Muscle layer of colon (tissue), 2 donors: Measurements from ENCODE around the gene VANGL1.

Experiments used
- H3K27ac ChIP-seq: one replicate; pipeline ENCODE4 v1.7.0; 2013; ENCODE audit warnings: low read depth, mild to moderate bottlenecking, low read length, moderate library complexity
- H3K27me3 ChIP-seq, 2 donors: one replicate each; pipeline ENCODE4 v1.7.0; 2013; ENCODE audit warnings: low read length in 2 of 2, mild to moderate bottlenecking in 2 of 2; ENCODE audit not compliant: insufficient read depth in 2 of 2, control insufficient read depth in 1 of 2
- H3K36me3 ChIP-seq: one replicate; pipeline ENCODE4 v1.7.0; 2013; ENCODE audit warnings: mild to moderate bottlenecking, low read length; ENCODE audit not compliant: insufficient read depth
- H3K4me1 ChIP-seq: one replicate; pipeline ENCODE4 v1.7.0; 2013; ENCODE audit warnings: mild to moderate bottlenecking, low read length; ENCODE audit not compliant: insufficient read depth
- H3K4me3 ChIP-seq, 2 donors: one replicate each; pipeline ENCODE4 v1.7.0; 2013; ENCODE audit warnings: low read length in 2 of 2, low read depth in 1 of 2, mild to moderate bottlenecking in 1 of 2, moderate library complexity in 1 of 2
- H3K9ac ChIP-seq: one replicate; pipeline ENCODE4 v1.7.0; 2013; ENCODE audit warnings: low read length
- H3K9me3 ChIP-seq: one replicate; pipeline ENCODE4 v1.7.0; 2013; ENCODE audit warnings: mild to moderate bottlenecking, low read length
- donor health status: abdominal sarcoma.
- donor health status: Adenocarcinoma of cecum.

The VANGL1 gene

GRCh38 chr1:115685029-115685705 lies 43.4 kb downstream of the VANGL1 start:
- peaks cover 37% of the 10 kb centered on the region for H3K36me3 ChIP-seq

GRCh38 chr1:115687744-115688143 lies 46.0 kb downstream of the VANGL1 start:
- Histone ChIP-seq H3K9ac (no peak overlapping the region), H3K9me3 (no peaks in the 10 kb centered on the region), H3K27ac (no peak overlapping the region), H3K4me1 (no peaks in the 10 kb centered on the region), H3K4me3 (no peak overlapping the region), H3K27me3 (no peaks in the 10 kb centered on the region), H3K36me3 (peaks cover 50% of the 10 kb centered on the region)

More at GRCh38 chr1:115685029-115685705, 43.4 kb downstream of the VANGL1 start:
- no peaks in the 10 kb centered on the region for H3K9me3 ChIP-seq
- peaks cover 8% of the 10 kb centered on the region for H3K4me1 ChIP-seq
- no peak overlapping the region for H3K4me3 ChIP-seq
- no peak overlapping the region for H3K27ac ChIP-seq
- no peaks in the 10 kb centered on the region for H3K27me3 ChIP-seq
- H3K9ac ChIP-seq = no peak overlapping the region

- H3K36me3 ChIP-seq = peaks cover 23% of the 10 kb centered on the region
- H3K9me3 ChIP-seq = no peaks in the 10 kb centered on the region
- H3K4me3 ChIP-seq = no peak overlapping the region
- no peaks in the 10 kb centered on the region for H3K27me3 ChIP-seq
- no peak overlapping the region for H3K27ac ChIP-seq
- no peak overlapping the region for H3K9ac ChIP-seq
- no peaks in the 10 kb centered on the region for H3K4me1 ChIP-seq
Measured at GRCh38 chr1:115690972-115691371, 49.2 kb downstream of the VANGL1 start.

GRCh38 chr1:115692224-115692623 lies 50.5 kb downstream of the VANGL1 start:
- Histone ChIP-seq H3K9ac (no peak overlapping the region), H3K27me3 (no peaks in the 10 kb centered on the region), H3K4me1 (no peaks in the 10 kb centered on the region), H3K4me3 (no peak overlapping the region), H3K36me3 (peaks cover 23% of the 10 kb centered on the region), H3K27ac (no peak overlapping the region), H3K9me3 (no peaks in the 10 kb centered on the region)

GRCh38 chr1:115694805-115695204 lies 53.0 kb downstream of the VANGL1 start:
- Histone ChIP-seq H3K4me3 (no peak overlapping the region), H3K27ac (no peak overlapping the region), H3K9ac (no peak overlapping the region), H3K4me1 (no peaks in the 10 kb centered on the region), H3K9me3 (no peaks in the 10 kb centered on the region), H3K36me3 (peaks cover 23% of the 10 kb centered on the region), H3K27me3 (no peaks in the 10 kb centered on the region)

GRCh38 chr1:115697619-115698018 lies 55.8 kb downstream of the VANGL1 start:
- Histone ChIP-seq H3K27me3 (no peaks in the 10 kb centered on the region), H3K27ac (no peak overlapping the region), H3K36me3 (peaks cover 9% of the 10 kb centered on the region), H3K4me3 (no peak overlapping the region), H3K9me3 (no peaks in the 10 kb centered on the region), H3K9ac (no peak overlapping the region), H3K4me1 (no peaks in the 10 kb centered on the region)

- no peaks in the 10 kb centered on the region for H3K27me3 ChIP-seq
- H3K27ac ChIP-seq = no peak overlapping the region
- H3K4me3 ChIP-seq = no peak overlapping the region
- H3K36me3 ChIP-seq = peaks cover 8% of the 10 kb centered on the region
- no peak overlapping the region for H3K9ac ChIP-seq
- H3K9me3 ChIP-seq = no peaks in the 10 kb centered on the region
- peaks cover 7% of the 10 kb centered on the region for H3K4me1 ChIP-seq
Measured at GRCh38 chr1:115701090-115701489, 59.3 kb downstream of the VANGL1 start.

GRCh38 chr1:115702959-115703358 lies 61.2 kb downstream of the VANGL1 start:
- Histone ChIP-seq H3K27ac (no peak overlapping the region), H3K27me3 (no peaks in the 10 kb centered on the region), H3K36me3 (peaks cover 8% of the 10 kb centered on the region), H3K4me1 (peaks cover 7% of the 10 kb centered on the region), H3K9me3 (no peaks in the 10 kb centered on the region), H3K4me3 (no peak overlapping the region), H3K9ac (no peak overlapping the region)

- H3K9me3 ChIP-seq = no peaks in the 10 kb centered on the region
- H3K36me3 ChIP-seq = peaks cover 8% of the 10 kb centered on the region
- no peak overlapping the region for H3K4me3 ChIP-seq
- peaks cover 7% of the 10 kb centered on the region for H3K4me1 ChIP-seq
- no peaks in the 10 kb centered on the region for H3K27me3 ChIP-seq
- H3K9ac ChIP-seq = no peak overlapping the region
- H3K27ac ChIP-seq = no peak overlapping the region
Measured at GRCh38 chr1:115705085-115705951, 63.5 kb downstream of the VANGL1 start.

GRCh38 chr1:115705963-115706362 lies 64.2 kb downstream of the VANGL1 start:
- H3K27me3 ChIP-seq = no peaks in the 10 kb centered on the region
- no peak overlapping the region for H3K4me3 ChIP-seq
- H3K4me1 ChIP-seq = peaks cover 7% of the 10 kb centered on the region
- no peaks in the 10 kb centered on the region for H3K9me3 ChIP-seq
- H3K27ac ChIP-seq = no peak overlapping the region
- H3K36me3 ChIP-seq = peaks cover 6% of the 10 kb centered on the region
- H3K9ac ChIP-seq = no peak overlapping the region

GRCh38 chr1:115706587-115707425 lies 65.0 kb downstream of the VANGL1 start:
- H3K9ac ChIP-seq = no peak overlapping the region
- H3K36me3 ChIP-seq = peaks cover 4% of the 10 kb centered on the region
- H3K27ac ChIP-seq = no peak overlapping the region
- H3K27me3 ChIP-seq = no peaks in the 10 kb centered on the region
- no peaks in the 10 kb centered on the region for H3K9me3 ChIP-seq
- peaks cover 7% of the 10 kb centered on the region for H3K4me1 ChIP-seq
- no peak overlapping the region for H3K4me3 ChIP-seq
